H1 (cell line): Measurements from ENCODE around the gene STRA8. TPM values are rescaled to one million over a fixed set of nuclear protein-coding genes. Genes with fewer than 3 reads are reported as not detected.

ENCODE experiments used
- CTCF ChIA-PET: fragments of 300-600 bp; sonication (Branson Sonifier 250); formaldehyde crosslinking; loops from one replicate; lab custom pipeline; 2021; ENCODE audit not compliant: partially characterized antibody; lab: Charles Lee
- POLR2A ChIA-PET: fragments of 300-600 bp; sonication (Branson Sonifier 250); formaldehyde crosslinking; loops from one replicate; lab custom pipeline; 2021; ENCODE audit warnings: inconsistent platforms; ENCODE audit not compliant: partially characterized antibody; lab: Charles Lee
- DNase-seq, 2 experiments: peaks; one replicate each; pipeline versions ENCODE4 v3.0.0 to v3.0.0-alpha.2; 2010 to 2022; ENCODE audit warnings: low spot score in 2 of 2, low read depth in 1 of 2, mixed read lengths in 1 of 2
- FAIRE-seq: peaks from 2 replicates; lab custom pipeline; 2011; peaks lifted over from hg19 to GRCh38; lab: Jason Lieb, UNC
- H2AFZ ChIP-seq: 2 replicates; pipeline ENCODE4 v1.8.1; 2012; ENCODE audit warnings: low read length, inconsistent platforms
- H2AK5ac ChIP-seq: 2 replicates; pipeline ENCODE4 v1.6.1; 2013; ENCODE audit warnings: low read depth, low read length
- H2BK120ac ChIP-seq: replicated peaks from 2 replicates; pipeline ENCODE3; 2013; ENCODE audit warnings: low read depth, low read length, inconsistent platforms
- H2BK12ac ChIP-seq: 2 replicates; pipeline ENCODE4 v1.6.1; 2013; ENCODE audit warnings: low read depth, low read length
- H2BK15ac ChIP-seq: 2 replicates; pipeline ENCODE4 v1.6.1; 2013; ENCODE audit warnings: low read length
- H2BK20ac ChIP-seq: 2 replicates; pipeline ENCODE4 v1.6.1; 2013; ENCODE audit warnings: low read length
- H2BK5ac ChIP-seq: 2 replicates; pipeline ENCODE4 v1.6.1; 2013; ENCODE audit warnings: low read depth, low read length
- H3K14ac ChIP-seq: 2 replicates; pipeline ENCODE4 v1.6.1; 2013; ENCODE audit warnings: inconsistent platforms; ENCODE audit not compliant: insufficient read length
- H3K18ac ChIP-seq: 2 replicates; pipeline ENCODE4 v1.6.1; 2013; ENCODE audit warnings: low read length; ENCODE audit errors: extremely low read depth
- H3K23ac ChIP-seq: 2 replicates; pipeline ENCODE4 v1.6.1; 2013; ENCODE audit warnings: inconsistent platforms; ENCODE audit not compliant: insufficient read length
- H3K23me2 ChIP-seq: 2 replicates; pipeline ENCODE4 v1.6.1; 2013; ENCODE audit warnings: low read depth, low read length
- H3K27ac ChIP-seq: 2 replicates; pipeline ENCODE4 v1.6.1; 2011; ENCODE audit warnings: low read depth, low read length, inconsistent platforms
- H3K27me3 ChIP-seq, 4 experiments: replicated peaks in 1 of 4; 1 replicate in 1 of 4; 2 replicates in 3 of 4; pipeline versions ENCODE4 v1.6.1 to v1.8.1; 2011 to 2013; ENCODE audit warnings: low read length in 3 of 4, mild to moderate bottlenecking in 3 of 4, inconsistent platforms in 2 of 4, mixed read lengths in 2 of 4, moderate library complexity in 1 of 4; ENCODE audit not compliant: control insufficient read depth in 3 of 4, insufficient read depth in 3 of 4; ENCODE audit errors: extremely low read depth in 1 of 4
- H3K36me3 ChIP-seq, 4 experiments: 2 replicates each; pipeline versions ENCODE4 v1.6.1 to v1.8.1; 2011 to 2013; ENCODE audit warnings: mild to moderate bottlenecking in 4 of 4, low read length in 3 of 4, moderate library complexity in 2 of 4, control low read depth in 1 of 4, inconsistent platforms in 1 of 4; ENCODE audit not compliant: insufficient read depth in 4 of 4, control insufficient read depth in 2 of 4
- H3K4ac ChIP-seq: replicated peaks from 2 replicates; pipeline ENCODE3; 2013; ENCODE audit warnings: low read length, low read depth, mixed read lengths, inconsistent platforms; ENCODE audit not compliant: insufficient read length
- H3K4me1 ChIP-seq, 4 experiments: replicated peaks in 1 of 4; 1 replicate in 1 of 4; 2 replicates in 3 of 4; pipeline versions ENCODE4 v1.6.1 to v1.8.1; 2011 to 2013; ENCODE audit warnings: low read length in 3 of 4, inconsistent platforms in 2 of 4, mixed read lengths in 1 of 4; ENCODE audit not compliant: insufficient read depth in 4 of 4, control insufficient read depth in 3 of 4
- H3K4me2 ChIP-seq, 2 experiments: 2 replicates each; pipeline versions ENCODE4 v1.6.1 to v1.8.1; 2011 to 2013; ENCODE audit warnings: low read depth in 2 of 2, low read length in 2 of 2, control low read depth in 1 of 2, inconsistent platforms in 1 of 2, mild to moderate bottlenecking in 1 of 2; ENCODE audit not compliant: insufficient read depth in 1 of 2
- H3K4me3 ChIP-seq, 4 experiments: fragments of 200-600, 300-600 bp in 1 of 4; sonication (generic), shearing (Covaris generic), sonication (Bioruptor Twin) in 1 of 4; 2 replicates each; pipeline versions ENCODE4 v1.5.1 to v1.8.1; 2011 to 2016; ENCODE audit warnings: low read length in 4 of 4, low read depth in 3 of 4, control low read depth in 2 of 4, inconsistent platforms in 2 of 4, mild to moderate bottlenecking in 2 of 4, mixed read lengths in 1 of 4, moderate library complexity in 1 of 4; ENCODE audit not compliant: insufficient read depth in 2 of 4; ENCODE audit errors: extremely low read depth in 1 of 4
- H3K56ac ChIP-seq: replicated peaks from 2 replicates; pipeline ENCODE3; 2013; ENCODE audit warnings: low read depth, mild to moderate bottlenecking, mixed read lengths, low read length, inconsistent platforms; ENCODE audit not compliant: insufficient read length
- H3K79me1 ChIP-seq: 2 replicates; pipeline ENCODE4 v1.6.1; 2013; ENCODE audit warnings: low read depth, low read length, control low read depth
- H3K79me2 ChIP-seq, 2 experiments: 2 replicates each; pipeline versions ENCODE4 v1.6.1 to v1.8.1; 2012 to 2013; ENCODE audit warnings: low read length in 2 of 2, mild to moderate bottlenecking in 2 of 2, inconsistent platforms in 1 of 2; ENCODE audit not compliant: insufficient read depth in 2 of 2, control insufficient read depth in 1 of 2
- H3K9ac ChIP-seq, 4 experiments: replicated peaks in 1 of 4; 1 replicate in 1 of 4; 2 replicates in 3 of 4; pipeline versions ENCODE4 v1.6.1 to v1.8.1; 2011 to 2013; ENCODE audit warnings: low read depth in 3 of 4, low read length in 3 of 4, control low read depth in 2 of 4, mild to moderate bottlenecking in 2 of 4, moderate library complexity in 2 of 4, inconsistent platforms in 1 of 4; ENCODE audit errors: extremely low read depth in 1 of 4
- H3K9me3 ChIP-seq, 2 experiments: 2 replicates each; pipeline versions ENCODE4 v1.6.1 to v1.8.1; 2012 to 2013; ENCODE audit warnings: mild to moderate bottlenecking in 2 of 2, moderate library complexity in 2 of 2, control low read depth in 1 of 2, inconsistent platforms in 1 of 2, low read depth in 1 of 2, low read length in 1 of 2, mixed read lengths in 1 of 2; ENCODE audit not compliant: insufficient read depth in 2 of 2
- H4K20me1 ChIP-seq, 2 experiments: replicated peaks in 1 of 2; 2 replicates each; pipeline versions ENCODE3 to v1.8.1; 2011 to 2013; ENCODE audit warnings: inconsistent platforms in 2 of 2, low read length in 2 of 2, mild to moderate bottlenecking in 1 of 2; ENCODE audit not compliant: insufficient read depth in 2 of 2, control insufficient read depth in 1 of 2
- H4K5ac ChIP-seq: 2 replicates; pipeline ENCODE4 v1.6.1; 2013; ENCODE audit warnings: low read length, low read depth, mixed read lengths, inconsistent platforms; ENCODE audit not compliant: insufficient read length
- H4K8ac ChIP-seq: 2 replicates; pipeline ENCODE4 v1.8.0; 2013; ENCODE audit warnings: mild to moderate bottlenecking, moderate library complexity, low read length, inconsistent platforms; ENCODE audit not compliant: insufficient read depth; ENCODE audit errors: extremely low read depth
- H4K91ac ChIP-seq: replicated peaks from 2 replicates; pipeline ENCODE3; 2013; ENCODE audit warnings: low read length, mixed read lengths, inconsistent platforms; ENCODE audit not compliant: insufficient read length
- RNF2 ChIP-seq: fragments of 200-900, 300-1000 bp; sonication (generic); IDR thresholded peaks from 2 replicates; pipeline ENCODE4 v1.7.1; 2016; ENCODE audit warnings: borderline replicate concordance, low read depth, mild to moderate bottlenecking, antibody characterized with exemption, low read length; ENCODE audit not compliant: poor library complexity, severe bottlenecking; ENCODE audit errors: missing control alignments
- TEAD4 ChIP-seq: IDR thresholded peaks from 2 replicates; pipeline ENCODE4 v1.6.1; 2012; ENCODE audit warnings: low read depth, low read length, inconsistent platforms, mixed read lengths
- WGBS, 2 experiments: shearing (Covaris generic) in 1 of 2; methylation state at CpG; one replicate each; pipeline versions ENCODE4 v1.1.6 to v1.1.7; 2013 to 2015; ENCODE audit warnings: low lambda C conversion rate in 2 of 2, mixed read lengths in 2 of 2, inconsistent platforms in 1 of 2, low coverage in 1 of 2, missing lambda C conversion rate in 1 of 2; ENCODE audit not compliant: insufficient replicate concordance in 2 of 2, insufficient coverage in 1 of 2, insufficient read length in 1 of 2; ENCODE audit errors: extremely low coverage in 1 of 2, missing lambda C conversion rate in 1 of 2; 5-methylcytosine and 5-hydroxymethylcytosine counted together
- polyA plus RNA-seq, 7 experiments: library from polyadenylated mRNA; depleted of rRNA in 3 of 7; stranded (reverse) in 5 of 7; unstranded in 2 of 7; fragments of >200 nt in 5 of 7; fragments of 200-250 nt in 2 of 7; gene quantifications; 1 replicate in 5 of 7; 2 replicates in 1 of 7; 4 replicates in 1 of 7; pipeline versions ENCODE4 v1.2.1 to v1.2.3, GENCODE V29; 2011 to 2013; ENCODE audit warnings: missing spikeins in 2 of 7, mixed read lengths in 2 of 7
- total RNA-seq: library from RNA; stranded (reverse); fragmentation: NEBNext Ultra II Directional; extraction: Animal tissue kit (Norgen Biotek cat#: 25700); gene quantifications from 2 replicates; pipeline ENCODE4 v1.2.1, GENCODE V29; 2021

The STRA8 gene
- total and polyA plus RNA-seq, 2 of the 8 experiments (the other 6 are each of a cell fraction or from before 2014, with no cell fraction given) = not detected

DNA sequence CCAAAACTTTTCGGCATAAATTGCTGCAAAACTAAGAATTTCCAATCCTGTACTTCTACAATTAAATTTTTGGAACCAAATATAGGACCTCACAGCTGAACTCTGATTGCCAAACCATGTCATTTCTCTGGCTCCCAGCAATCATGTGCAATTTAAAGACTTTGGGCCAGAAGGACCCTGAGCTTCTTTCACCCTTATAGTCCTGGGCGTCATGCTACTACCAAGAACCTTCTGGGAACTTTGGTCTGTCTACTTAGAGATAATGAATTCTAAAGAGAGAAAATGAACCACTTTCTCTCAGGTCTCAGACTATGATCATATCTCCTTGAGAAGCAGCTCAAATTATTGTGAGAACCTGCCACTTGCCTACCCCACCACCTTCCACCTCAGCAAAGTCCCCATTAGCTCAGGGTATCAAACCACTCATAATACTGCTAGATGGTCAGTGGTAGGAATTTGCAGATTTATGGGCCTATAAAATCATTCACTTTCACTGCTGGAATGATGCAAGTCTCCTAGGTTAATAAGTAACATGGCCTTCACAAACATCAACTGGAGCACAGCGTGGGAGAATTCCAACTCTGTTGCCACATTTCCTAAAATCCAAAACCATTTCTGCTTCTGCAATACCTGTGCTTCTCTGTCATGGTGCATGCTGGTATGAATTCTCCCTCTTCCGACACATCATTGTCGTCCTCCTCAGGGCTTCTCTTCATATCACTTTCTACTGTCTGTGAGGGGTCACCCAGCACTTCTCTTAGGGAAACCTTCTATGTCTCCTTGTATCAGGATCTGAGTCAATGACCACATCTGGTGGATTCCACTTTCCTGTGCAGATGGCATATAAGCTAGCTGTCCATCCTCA is 15.8 kb upstream of the STRA8 start:
- Histone ChIP-seq H3K18ac (no peak overlapping the region), H3K4me3 (no peak overlapping the region), H2BK20ac (no peak overlapping the region), H4K91ac (no peak overlapping the region), H3K27ac (no peak overlapping the region), H3K4me2 (no peak overlapping the region), H4K5ac (no peak overlapping the region), H3K9me3 (0 out of 4 replicates have a peak, but pooled peaks cover 0 to 5% of the 10 kb centered on the region in 2 experiments), H3K4me1 (peaks cover 0 to 4% (median 1%) of the 10 kb centered on the region in 4 experiments; a peak in 2 of 7 replicates), H2BK15ac (no peak overlapping the region), H2AFZ (no peak overlapping the region), H3K27me3 (no peaks in the 10 kb centered on the region), H3K9ac (no peak overlapping the region), H3K4ac (no peak overlapping the region), H4K8ac (no peak overlapping the region), H3K23me2 (no peaks in the 10 kb centered on the region), H2AK5ac (no peak overlapping the region), H3K14ac (no peak overlapping the region), H3K79me2 (no peaks in the 10 kb centered on the region), H3K36me3 (no peaks in the 10 kb centered on the region), H3K56ac (no peak overlapping the region), H2BK5ac (no peak overlapping the region), H2BK12ac (no peak overlapping the region), H3K79me1 (no peaks in the 10 kb centered on the region), H3K23ac (no peak overlapping the region), H4K20me1 (no peaks in the 10 kb centered on the region), H2BK120ac (no peak overlapping the region)
- no peak for DNase-seq
- POLR2A ChIA-PET = no interaction called here
- 88% methylated on average over 5 of the region's 5 CpGs; no CpG with 5 or more reads in 1 of the 2 experiments for WGBS, 2 experiments
- CTCF ChIA-PET = interaction anchor here (0.6 to 3.7 kb wide), 3 partner anchors 12 to 15 kb away, joined by 3 to 16 read pairs (median 3); no protein-coding TSS in a partner anchor
- no peak for FAIRE-seq
- TF ChIP-seq TEAD4 (no peak), RNF2 (no peak)
